HG02763 (cell line): Measurements from ENCODE around the gene GSTM2.
"Not testable (repeated sequence)": the region's sequence is repeated elsewhere in the genome, so short reads cannot be mapped to it uniquely, and the experiment has no call there.

Experiments used
- ATAC-seq: cut with Tn5 transposase; IDR thresholded peaks from one replicate; pipeline ENCODE4 v1.9.1; 2021; ENCODE audit warnings: mild to moderate bottlenecking, moderate library complexity; ENCODE audit not compliant: unreplicated experiment

GSTM2 gene

DNA sequence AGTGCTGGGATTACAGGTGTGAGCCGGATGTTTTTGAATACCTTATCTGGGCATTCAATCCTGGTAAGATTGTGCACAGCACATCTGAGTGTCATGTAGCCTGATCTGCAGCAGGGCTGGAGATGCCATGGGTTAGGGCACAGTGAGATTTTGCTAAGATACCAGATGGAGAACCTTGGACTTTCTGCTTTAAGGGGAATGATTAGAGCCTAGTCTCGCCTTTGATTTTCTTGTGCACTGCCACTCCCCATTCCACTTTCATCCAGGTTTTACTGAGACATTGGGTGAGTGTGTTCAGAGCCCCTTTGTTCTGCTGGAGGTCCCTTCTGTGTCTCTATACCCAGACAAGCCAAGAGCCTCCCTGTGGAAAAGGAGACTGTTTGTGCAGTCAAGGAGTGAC is 6.0 kb downstream of the GSTM2 start:
- not testable (repeated sequence) for ATAC-seq

DNA sequence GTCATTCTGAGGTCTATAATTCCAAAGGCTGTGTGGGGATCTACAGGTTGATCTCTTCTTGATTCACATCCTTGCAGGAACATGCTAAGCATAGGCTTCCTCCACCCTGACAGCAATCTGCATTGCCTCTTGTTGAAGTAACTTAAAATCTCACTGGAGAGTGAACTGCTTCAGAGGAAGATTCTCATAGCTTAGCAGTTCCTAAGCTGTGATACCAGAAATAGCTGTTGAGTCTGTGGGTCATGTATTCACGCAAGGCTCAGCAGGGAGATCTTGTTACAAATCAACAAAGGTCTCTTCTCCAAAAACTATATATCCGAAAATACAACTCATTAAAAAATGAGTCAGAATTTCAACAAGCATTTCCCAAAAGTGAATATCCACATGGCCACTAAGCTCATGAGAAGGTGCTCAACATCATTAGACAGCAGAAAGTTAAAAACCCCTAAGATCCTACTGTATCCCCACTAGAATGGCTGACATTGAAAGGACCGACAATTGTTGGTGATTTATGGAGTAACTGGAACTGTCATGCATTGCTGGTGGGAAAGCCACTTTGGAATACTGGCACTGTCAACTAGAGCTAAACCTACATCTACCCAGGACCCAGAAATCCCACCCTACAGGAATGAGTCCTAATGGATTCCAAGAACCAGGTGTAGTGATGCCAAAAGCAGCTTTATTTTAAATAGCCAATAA is 9.0 kb downstream of the GSTM2 start:
- not testable (repeated sequence) for ATAC-seq

DNA sequence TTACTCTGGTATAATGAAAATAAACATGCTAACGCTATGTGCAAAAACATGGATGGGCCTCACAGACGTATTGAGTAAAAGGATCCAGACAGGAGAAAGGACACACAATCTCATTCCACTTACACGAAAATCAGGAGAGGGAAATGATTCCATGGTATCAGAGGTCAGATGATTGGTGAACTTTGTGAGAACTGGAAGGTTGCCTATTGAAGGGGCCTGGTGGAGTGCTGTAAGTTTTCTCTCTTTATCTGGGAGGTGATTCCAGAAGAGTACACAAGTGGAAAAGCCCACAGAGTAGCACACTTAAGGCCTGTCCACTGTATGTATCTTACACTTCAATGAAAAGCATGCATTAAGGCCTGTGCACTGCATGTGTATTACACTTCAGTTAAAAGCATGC is 9.6 kb downstream of the GSTM2 start:
- ATAC-seq: no peak

DNA sequence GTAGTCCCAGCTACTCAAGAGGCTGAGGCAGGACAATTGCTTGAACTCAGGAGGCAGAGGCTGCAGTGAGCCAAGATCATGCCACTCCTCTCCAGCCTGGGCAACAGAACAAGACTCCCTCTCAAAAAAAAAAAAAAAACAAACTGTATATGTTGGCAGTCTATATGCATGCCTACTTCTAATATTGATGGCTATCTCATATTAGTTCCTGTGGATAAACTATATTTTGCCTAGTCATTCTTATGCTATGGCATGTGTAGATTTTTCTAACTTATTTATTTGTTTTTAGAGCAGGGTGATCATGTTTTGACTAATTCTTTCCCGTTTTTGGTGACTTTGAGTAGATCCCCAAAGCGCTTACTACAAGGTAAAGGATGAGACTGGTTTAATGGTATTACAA is 10.8 kb downstream of the GSTM2 start:
- ATAC-seq: not testable (repeated sequence)

DNA sequence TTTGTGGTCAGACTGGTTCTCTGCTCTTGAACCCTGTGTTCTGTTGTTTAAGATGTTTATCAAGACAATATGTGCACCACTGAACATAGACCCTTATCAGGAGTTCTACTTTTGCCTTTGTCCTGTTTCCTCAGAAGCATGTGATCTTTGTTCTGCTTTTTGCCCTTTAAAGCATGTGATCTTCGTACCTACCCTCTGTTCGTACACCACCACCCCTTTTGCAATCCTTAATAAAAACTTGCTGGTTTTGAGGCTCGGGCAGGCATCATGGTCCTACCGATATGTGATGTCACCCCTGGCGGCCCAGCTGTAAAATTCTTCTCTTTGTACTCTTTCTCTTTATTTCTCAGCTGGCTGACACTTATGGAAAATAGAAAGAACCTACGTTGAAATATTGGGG is 16.9 kb downstream of the GSTM2 start:
- not testable (repeated sequence) for ATAC-seq

DNA sequence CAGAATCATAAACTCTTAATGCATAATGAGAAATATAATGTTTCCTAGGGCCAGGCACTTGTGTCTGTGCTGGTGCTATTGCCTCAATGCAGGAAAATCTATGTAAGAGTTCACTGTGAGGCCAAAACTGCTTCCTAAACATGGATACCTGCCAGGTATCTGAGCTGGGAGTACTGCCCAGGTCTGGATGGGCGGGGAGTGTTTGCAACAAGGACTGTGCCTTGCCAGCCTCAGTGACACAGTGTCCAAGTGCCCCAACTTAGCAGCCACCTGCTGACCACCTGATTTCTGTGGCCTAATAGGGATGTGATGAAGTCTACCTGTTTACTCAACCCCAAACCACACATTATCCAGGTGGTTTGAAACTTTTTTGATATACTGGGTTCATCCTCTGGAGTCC is 17.5 kb downstream of the GSTM2 start:
- not testable (repeated sequence) for ATAC-seq

DNA sequence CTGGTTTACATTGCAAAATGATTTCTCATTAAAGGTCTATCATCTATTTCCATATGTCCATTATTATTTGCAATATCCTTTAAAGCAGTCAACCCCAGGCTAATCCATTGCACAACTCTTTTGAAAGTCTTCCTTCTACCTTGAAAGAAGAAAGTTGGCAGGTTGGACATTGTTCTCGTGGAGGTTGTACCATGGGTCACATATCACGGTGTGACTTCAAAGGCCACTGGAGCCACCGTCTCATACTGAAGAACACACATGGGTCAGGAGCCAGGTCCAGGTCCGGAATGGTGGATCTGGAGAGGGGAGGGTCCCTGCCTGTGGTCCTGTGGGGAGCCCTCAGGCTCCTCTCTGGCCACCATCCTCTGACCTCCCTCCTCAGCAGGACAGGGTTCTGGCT is 18.0 kb downstream of the GSTM2 start:
- ATAC-seq: not testable (repeated sequence)

DNA sequence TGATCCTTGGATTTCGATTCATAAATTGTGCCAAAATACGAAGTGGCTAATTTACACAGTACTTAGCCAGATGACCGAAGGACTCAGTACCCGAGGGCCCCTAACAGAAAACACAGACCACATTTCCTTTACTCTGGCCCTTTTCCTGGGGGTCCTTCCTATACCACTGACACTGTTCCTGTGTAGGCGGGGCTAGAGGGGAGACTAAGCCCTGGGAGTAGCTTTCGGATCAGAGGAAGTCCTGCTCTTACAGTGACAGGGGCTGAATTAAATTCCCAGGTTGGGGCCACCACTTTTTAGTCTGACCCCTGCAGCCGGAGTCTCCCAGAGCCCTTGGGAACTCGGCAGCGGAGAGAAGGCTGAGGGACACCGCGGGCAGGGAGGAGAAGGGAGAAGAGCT is 19.3 kb downstream of the GSTM2 start:
- ATAC-seq: not testable (repeated sequence)

DNA sequence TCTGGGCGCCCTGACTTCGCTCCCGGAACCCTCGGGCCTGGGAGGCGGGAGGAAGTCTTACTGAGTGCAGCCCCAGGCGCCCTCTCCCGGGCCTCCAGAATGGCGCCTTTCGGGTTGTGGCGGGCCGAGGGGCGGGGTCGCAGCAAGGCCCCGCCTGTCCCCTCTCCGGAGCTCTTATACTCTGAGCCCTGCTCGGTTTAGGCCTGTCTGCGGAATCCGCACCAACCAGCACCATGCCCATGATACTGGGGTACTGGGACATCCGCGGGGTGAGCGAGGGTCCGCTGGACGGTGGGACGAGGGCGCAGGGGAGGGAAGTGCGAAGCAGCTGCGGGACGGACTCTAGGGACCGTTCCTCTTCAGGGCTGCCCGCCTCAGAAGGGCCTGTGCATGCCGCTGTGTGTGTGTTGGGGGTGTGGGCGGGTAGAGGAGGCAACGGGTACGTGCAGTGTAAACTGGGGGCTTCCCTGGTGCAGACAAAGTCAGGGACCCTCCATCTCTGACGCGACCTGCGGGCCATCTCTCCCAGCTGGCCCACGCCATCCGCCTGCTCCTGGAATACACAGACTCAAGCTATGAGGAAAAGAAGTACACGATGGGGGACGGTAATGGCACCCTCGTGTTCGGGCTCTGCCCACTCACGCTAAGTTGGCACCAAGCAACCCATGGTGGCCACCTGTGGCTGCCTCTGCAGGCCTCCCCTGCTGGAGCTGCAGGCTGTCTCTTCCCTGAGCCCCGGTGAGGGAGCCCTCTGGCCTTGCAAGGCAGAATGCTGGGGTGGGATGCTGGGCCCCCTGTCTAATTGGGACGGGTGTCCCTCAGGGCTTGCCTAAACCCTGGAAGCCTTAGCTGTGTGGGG is 20.0 kb downstream of the GSTM2 start, which contains the start of gene GSTM1:
Gene GSTM1 (plus strand): TSS at position 177 of the 859 bp plus-strand sequence. CDS start 57 bp downstream, at position 234.
- ATAC-seq: no peak

DNA sequence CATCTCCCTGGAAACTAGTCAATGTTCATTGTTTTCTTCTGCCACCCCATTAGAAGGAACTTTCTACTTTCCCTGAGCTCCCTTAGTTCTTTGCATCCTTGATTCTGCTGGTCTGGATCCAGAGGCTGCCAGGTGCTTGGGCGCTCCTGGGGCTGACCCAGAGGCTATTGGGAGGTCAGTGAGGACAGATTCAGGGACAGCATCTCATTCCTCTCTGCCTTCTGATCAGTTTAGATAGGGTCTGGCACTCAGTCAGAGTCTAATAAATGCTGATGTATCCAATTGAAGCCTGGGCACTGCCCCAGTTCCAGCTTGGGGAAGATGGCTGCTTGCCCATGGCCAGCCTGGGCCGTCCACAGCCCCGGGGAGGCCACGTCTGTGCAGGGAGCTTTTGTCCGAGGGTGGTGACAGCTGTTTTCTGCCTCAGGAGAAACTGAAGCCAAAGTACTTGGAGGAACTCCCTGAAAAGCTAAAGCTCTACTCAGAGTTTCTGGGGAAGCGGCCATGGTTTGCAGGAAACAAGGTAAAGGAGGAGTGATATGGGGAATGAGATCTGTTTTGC is 22.1 kb downstream of the GSTM2 start:
- no peak for ATAC-seq

DNA sequence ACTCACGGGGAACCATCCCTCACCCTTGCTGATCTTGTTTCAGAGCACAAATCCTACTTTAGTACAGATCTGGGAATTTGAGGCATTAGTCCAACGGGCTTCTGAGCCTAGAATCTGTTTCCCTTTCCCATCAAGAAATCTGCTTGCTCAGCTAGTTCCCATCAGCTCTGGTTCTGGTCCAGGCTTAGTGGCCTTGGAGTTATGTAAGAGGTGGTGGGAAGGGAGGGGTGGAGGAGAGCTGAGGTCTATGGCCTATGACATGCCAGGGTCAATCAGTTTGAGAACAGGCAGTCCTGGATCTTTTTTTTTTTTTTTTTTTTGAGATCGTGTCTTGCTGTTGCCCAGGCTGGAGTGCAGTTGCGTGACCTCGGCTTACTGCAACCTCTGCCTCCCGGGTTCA is 23.9 kb downstream of the GSTM2 start:
- ATAC-seq: no peak

DNA sequence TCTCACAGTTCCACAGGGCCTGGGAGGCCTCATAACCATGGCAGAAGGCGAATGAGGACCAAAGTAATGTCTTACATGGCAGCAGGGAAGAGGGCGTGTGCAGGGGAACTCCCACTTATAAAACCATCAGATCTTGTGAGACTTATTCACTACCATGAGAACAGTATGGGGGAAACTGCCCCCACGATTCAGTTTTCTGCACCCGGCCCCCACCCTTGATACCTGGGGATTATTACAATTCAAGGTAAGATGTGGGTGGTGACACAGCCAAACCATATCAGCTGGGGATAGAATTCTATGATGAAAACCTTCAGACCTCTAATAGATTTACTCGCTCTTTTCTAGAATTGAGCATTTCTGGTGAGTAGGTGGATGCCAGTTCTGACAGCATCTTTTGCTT is 26.5 kb downstream of the GSTM2 start:
- not testable (repeated sequence) for ATAC-seq

DNA sequence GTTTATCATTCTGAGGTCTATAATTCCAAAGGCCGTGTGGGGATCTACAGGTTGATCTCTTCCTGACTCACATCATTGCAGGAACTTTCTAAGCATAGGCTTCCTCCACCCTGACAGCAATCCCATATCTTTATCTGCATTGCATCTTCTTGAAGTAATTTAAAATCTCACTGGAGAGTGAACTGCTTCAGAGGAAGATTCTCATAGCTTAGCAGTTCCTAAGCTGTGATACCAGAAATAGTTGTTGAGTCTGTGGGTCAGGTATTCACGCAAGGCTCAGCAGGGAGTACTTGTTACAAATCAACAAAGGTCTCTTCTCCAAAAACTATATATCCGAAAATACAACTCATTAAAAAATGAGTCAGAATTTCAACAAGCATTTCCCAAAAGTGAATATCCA is 27.3 kb downstream of the GSTM2 start:
- ATAC-seq: not testable (repeated sequence)

DNA sequence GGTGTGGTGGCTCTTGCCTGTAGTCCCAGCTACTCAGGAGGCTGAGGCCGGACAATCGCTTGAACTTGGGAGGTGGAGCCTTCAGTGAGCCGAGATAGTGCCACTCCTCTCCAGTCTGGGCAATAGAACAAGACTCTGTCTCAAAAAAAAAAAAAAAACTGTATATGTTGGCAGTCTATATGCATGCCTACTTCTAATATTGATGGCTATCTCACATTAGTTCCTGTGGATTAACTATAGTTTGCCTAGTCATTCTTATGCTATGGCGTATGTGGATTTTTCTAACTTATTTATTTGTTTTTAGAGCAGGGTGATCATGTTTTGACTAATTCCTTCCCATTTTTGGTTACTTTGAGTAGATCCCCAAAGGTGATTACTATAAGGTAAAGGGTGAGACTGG is 29.2 kb downstream of the GSTM2 start:
- no peak for ATAC-seq

DNA sequence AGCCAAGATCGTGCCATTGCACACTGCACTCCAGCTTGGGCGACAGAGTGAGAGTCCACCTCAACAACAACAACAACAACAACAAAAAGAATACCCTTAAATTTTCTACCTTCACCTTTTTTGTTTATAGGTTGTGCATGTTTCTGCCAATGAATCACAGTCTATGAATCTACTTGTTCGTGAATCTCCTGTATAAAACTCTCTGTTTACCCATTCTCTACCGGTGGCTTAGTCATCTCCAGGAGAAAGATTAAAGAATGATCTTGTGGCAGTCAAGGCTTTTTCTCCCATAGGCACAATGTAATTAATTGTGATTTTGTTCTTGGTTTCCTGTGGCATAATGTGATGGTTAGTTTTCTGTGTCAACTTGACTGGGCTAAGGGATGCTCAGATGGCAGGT is 30.0 kb downstream of the GSTM2 start:
- not testable (repeated sequence) for ATAC-seq

DNA sequence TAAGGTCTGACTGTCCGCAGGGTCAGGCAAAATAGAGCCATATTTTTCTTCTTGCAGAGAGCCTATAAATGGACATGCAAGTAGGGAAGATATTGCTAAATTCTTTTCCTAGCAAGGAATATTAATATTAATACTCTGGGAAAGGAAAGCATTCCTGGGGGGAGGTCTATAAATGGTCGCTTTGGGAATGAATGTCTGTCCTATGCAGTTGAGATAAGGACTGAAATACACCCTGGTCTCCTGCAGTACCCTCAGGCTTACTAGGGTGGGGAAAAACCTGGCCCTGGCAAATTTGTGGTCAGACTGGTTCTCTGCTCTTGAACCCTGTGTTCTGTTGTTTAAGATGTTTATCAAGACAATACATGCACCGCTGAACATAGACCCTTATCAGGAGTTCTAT is 35.1 kb downstream of the GSTM2 start:
- not testable (repeated sequence) for ATAC-seq

DNA sequence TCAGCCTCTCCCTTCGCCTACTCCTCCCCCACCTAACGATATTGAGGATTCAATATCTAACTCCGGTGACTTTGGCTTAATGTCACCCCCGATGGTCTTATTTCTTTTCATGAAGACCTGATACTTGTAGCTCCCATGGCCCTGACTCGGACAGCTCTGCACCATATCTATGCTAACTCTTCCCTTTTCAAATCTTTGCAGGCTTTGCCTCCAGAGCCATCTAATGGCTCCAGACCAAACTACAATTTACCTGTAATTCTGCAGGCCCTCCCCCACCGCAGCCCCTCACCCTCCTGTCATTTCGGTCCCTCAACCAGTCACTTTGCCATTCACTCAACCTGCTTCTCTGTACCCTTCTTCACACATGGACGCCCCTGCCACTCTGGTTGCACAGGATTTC is 36.3 kb downstream of the GSTM2 start:
- ATAC-seq: no peak

DNA sequence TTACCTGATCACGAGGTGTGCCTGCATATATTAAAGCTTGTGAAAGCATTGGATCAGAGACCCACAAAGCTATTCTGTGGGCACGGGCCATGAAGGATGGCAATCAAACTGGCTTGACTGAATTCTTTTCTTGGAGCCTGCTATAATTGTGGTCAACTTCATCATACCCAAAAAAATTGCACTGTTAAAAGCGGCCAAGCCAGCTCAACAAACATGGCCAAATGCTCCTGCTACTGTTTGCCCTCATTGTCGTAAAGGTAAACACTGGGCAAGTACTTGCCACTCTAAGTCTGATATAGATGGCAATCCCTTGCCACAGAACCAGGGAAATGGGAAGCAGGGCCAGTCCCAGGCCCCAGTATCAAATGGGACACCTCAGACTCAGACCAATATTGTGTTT is 37.6 kb downstream of the GSTM2 start:
- no peak for ATAC-seq

DNA sequence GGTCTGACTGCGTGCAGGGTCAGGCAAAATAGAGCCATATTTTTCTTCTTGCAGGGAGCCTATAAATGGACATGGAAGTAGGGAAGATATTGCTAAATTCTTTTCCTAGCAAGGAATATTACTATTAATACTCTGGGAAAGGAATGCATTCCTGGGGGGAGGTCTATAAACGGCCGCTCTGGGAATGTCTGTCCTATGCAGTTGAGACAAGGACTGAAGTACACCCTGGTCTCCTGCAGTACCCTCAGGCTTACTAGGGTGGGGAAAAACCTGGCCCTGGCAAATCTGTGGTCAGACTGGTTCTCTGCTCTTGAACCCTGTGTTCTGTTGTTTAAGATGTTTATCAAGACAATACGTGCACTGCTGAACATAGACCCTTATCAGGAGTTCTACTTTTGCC is 41.1 kb downstream of the GSTM2 start:
- not testable (repeated sequence) for ATAC-seq

DNA sequence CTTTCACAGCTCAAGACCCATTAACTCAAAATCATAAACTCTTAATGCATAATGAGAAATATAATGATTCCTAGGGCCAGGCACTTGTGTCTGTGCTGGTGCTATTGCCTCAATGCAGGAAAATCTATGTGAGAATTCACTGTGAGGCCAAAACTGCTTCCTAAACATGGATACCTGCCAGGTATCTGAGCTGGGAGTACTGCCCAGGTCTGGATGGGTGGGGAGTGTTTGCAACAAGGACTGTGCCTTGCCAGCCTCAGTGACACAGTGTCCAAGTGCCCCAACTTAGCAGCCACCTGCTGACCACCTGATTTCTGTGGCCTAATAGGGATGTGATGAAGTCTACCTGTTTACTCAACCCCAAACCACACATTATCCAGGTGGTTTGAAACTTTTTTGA is 42.0 kb downstream of the GSTM2 start:
- not testable (repeated sequence) for ATAC-seq

DNA sequence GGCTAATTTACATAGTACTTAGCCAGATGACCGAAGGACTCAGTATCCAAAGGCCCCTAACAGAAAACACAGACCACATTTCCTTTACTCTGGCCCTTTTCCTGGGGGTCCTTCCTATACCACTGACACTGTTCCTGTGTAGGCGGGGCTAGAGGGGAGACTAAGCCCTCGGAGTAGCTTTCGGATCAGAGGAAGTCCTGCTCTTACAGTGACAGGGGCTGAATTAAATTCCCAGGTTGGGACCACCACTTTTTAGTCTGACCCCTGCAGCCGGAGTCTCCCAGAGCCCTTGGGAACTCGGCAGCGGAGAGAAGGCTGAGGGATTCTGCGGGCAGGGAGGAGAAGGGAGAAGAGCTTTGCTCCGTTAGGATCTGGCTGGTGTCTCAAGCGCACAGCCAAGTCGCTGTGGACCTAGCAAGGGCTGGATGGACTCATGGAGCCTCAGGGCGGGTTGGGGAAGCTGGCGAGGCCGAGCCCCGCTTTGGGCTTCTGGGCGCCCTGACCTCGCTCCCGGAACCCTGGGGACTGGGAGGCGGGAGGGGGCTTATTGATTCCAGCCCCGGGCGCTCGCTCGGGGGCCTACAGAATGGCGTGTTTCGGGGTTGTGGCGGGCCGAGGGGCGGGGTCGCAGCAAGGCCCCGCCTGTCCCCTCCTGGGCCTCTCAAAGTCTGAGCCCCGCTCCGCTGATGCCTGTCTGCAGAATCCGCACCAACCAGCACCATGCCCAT is 43.9 kb downstream of the GSTM2 start, which contains the start of gene GSTM5:
Gene GSTM5 (plus strand): TSS at position 659 of the 728 bp plus-strand sequence. CDS start 62 bp downstream, at position 721.
- ATAC-seq: not testable (repeated sequence)
